ENCODE results near the gene SLC9A3.

SLC9A3 gene

DNA sequence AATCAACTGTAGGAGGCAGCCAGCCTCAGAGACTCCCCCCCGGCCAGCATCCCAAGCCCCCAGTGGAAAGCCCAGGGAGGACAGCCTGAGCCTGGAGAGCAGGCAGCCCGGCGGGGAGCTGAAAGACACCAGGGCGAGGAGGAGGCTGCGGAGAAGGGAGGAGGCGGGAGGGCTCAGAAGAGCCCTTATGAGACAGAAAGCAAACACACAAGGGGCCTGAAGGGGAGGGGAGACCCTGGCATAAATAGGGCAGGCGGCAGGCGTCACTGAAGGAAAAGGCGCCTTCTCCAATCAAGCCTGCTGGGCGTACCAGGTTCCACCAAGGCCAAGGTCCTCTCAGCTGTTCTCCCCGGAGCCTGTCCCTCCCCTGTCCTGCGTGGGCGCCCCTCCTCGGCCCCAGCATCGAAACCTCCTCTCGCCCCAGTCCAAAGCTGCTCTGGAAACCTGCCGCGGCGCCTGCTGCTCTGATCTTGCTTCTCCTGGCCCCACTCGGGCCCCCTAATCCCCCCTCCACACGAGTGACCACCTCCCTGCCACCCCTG, 1.3 kb downstream of the SLC9A3 start (continued):
- peak; percentile 64 for TF ChIP-seq ZBTB8A (tag by site-specific recombination; IDR thresholded peaks at IDR 0.05)

DNA sequence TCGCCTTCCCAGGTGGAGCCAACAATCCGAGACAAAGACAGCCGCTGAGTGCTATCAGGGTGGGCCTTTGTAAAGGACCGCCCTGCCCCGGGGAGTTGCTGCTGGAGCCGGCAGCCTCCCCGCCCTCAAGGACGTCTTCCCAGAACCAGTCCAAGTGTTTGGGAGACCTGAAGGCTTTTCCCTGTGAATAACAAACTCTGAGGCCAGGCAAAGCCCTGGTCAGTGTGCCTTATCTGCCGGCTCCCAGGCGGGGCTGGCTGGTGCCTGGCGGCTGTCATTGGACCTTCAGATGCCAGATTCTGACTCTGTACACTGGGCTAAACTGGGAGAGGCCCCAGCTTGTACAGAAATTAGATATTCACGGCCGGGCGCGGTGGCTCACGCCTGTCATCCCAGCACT, 2.1 kb downstream of the SLC9A3 start:
- Histone ChIP-seq H3K36me3 (ENCODE audit: control insufficient read depth in 2 of 2, insufficient read depth in 1 of 2, low read length in 2 of 2) (no peaks in the 10 kb centered on the region), H3K9me3 (ENCODE audit: control insufficient read depth, insufficient read depth, low read depth, low read length) (no peaks in the 10 kb centered on the region), H3K4me1 (ENCODE audit: control insufficient read depth, insufficient read depth, low read length) (no peaks in the 10 kb centered on the region), H3K4me3 (ENCODE audit: low read depth, low read length) (no peak overlapping the region), H3K27ac (ENCODE audit: extremely low read depth, low read depth, low read length) (no peak overlapping the region)
- ChIA-PET POLR2A (interaction anchor here (0.7 kb wide), 2 partner anchors 50 to 92 kb away, joined by 5 read pairs; no protein-coding TSS in a partner anchor), CTCF (interaction anchor here (1.3 kb wide), 1 partner anchor 75 kb away, joined by 3 read pairs; no protein-coding TSS in a partner anchor)
- TF ChIP-seq ZSCAN30 (tag by site-specific recombination; IDR thresholded peaks at IDR 0.05), result no peak
- TF ChIP-seq SP2 (tag by site-specific recombination; IDR thresholded peaks at IDR 0.05), result peak; percentile 52
- TF ChIP-seq KLF1 (tag by site-specific recombination; IDR thresholded peaks at IDR 0.05), result peak; percentile 91

DNA sequence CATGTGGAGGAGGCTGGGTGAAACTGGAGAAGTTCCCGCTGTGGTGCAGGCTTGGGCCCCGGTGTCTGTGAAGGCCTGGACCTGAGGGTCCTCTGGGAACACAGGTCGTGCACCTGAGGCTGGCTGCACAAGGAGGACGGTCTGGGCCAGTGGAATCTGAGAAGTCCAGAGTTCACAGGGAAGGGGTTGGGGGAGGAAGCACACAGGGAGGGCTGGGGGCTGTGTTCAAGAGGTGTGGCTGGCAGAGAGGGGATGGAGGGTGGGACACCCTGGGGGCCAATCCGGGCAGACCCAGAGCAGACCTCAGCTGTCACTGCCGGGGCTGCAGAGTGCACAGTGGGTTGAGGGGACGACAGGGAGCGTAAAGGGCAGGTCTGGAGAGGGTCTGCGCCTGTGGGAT, 2.6 kb downstream of the SLC9A3 start:
- Histone ChIP-seq H3K4me3 (ENCODE audit: low read depth, low read length) (no peak overlapping the region), H3K4me1 (ENCODE audit: control insufficient read depth, insufficient read depth, low read length) (no peaks in the 10 kb centered on the region), H3K36me3 (ENCODE audit: control insufficient read depth in 2 of 2, insufficient read depth in 1 of 2, low read length in 2 of 2) (no peaks in the 10 kb centered on the region), H3K27ac (ENCODE audit: extremely low read depth, low read depth, low read length) (no peak overlapping the region), H3K9me3 (ENCODE audit: control insufficient read depth, insufficient read depth, low read depth, low read length) (no peaks in the 10 kb centered on the region)
- TF ChIP-seq ZNF350 (tag by site-specific recombination; IDR thresholded peaks at IDR 0.05) (no peak), SCRT1 (tag by site-specific recombination; IDR thresholded peaks at IDR 0.05; ENCODE audit: borderline replicate concordance) (peak; percentile 42; the same call in 1 of the 2 replicates), ZNF239 (tag by site-specific recombination; IDR thresholded peaks at IDR 0.05) (no peak)
- TF ChIP-seq, protein P1, sequence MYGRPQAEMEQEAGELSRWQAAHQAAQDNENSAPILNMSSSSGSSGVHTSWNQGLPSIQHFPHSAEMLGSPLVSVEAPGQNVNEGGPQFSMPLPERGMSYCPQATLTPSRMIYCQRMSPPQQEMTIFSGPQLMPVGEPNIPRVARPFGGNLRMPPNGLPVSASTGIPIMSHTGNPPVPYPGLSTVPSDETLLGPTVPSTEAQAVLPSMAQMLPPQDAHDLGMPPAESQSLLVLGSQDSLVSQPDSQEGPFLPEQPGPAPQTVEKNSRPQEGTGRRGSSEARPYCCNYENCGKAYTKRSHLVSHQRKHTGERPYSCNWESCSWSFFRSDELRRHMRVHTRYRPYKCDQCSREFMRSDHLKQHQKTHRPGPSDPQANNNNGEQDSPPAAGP (tag by site-specific recombination; IDR thresholded peaks at IDR 0.05), result peak; percentile 38; the same call in 1 of the 2 replicates
- CTCF ChIA-PET, result interaction anchor here (1.3 kb wide), 1 partner anchor 75 kb away, joined by 3 read pairs; no protein-coding TSS in a partner anchor
- POLR2A ChIA-PET, result no interaction called here

DNA sequence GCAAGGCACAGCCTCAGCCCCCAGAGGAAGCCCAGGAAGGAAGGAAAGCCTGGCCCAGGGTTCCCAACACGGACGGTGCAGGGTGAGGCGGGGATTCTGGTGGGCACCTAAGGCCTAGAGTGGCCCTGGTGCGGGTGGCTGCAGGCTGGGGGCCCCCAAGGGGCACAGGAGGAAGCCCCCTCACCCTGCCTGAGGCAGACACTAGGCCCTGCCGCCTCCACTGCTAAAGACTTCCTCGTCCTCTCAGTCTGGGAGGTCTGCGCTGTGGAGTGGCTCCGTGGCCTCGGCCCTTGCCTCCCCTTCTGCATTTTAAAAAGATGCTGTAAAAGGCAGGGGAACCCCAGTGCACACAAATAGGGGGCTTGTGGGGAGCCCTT, 3.4 kb downstream of the SLC9A3 start:
- Histone ChIP-seq H3K4me1 (ENCODE audit: control insufficient read depth, insufficient read depth, low read length) (no peaks in the 10 kb centered on the region), H3K27ac (ENCODE audit: extremely low read depth, low read depth, low read length) (no peak overlapping the region), H3K36me3 (ENCODE audit: control insufficient read depth in 2 of 2, insufficient read depth in 1 of 2, low read length in 2 of 2) (no peaks in the 10 kb centered on the region), H3K9me3 (ENCODE audit: control insufficient read depth, insufficient read depth, low read depth, low read length) (no peaks in the 10 kb centered on the region), H3K4me3 (ENCODE audit: low read depth, low read length) (no peak overlapping the region)
- TF ChIP-seq, protein P2, sequence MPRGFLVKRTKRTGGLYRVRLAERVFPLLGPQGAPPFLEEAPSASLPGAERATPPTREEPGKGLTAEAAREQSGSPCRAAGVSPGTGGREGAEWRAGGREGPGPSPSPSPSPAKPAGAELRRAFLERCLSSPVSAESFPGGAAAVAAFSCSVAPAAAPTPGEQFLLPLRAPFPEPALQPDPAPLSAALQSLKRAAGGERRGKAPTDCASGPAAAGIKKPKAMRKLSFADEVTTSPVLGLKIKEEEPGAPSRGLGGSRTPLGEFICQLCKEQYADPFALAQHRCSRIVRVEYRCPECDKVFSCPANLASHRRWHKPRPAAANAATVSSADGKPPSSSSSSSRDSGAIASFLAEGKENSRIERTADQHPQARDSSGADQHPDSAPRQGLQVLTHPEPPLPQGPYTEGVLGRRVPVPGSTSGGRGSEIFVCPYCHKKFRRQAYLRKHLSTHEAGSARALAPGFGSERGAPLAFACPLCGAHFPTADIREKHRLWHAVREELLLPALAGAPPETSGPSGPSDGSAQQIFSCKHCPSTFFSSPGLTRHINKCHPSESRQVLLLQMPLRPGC (tag by site-specific recombination; IDR thresholded peaks at IDR 0.05), result no peak
- TF ChIP-seq GLI4 (tag by site-specific recombination; IDR thresholded peaks at IDR 0.05) (no peak), ZBTB1 (tag by site-specific recombination; IDR thresholded peaks at IDR 0.05) (no peak), ZNF112 (tag by site-specific recombination; IDR thresholded peaks at IDR 0.05) (no peak), ZNF350 (tag by site-specific recombination; IDR thresholded peaks at IDR 0.05) (no peak), GLIS2 (tag by site-specific recombination; IDR thresholded peaks at IDR 0.05) (peak; percentile 23; the same call in 1 of the 2 replicates)
- TF ChIP-seq, protein P3, sequence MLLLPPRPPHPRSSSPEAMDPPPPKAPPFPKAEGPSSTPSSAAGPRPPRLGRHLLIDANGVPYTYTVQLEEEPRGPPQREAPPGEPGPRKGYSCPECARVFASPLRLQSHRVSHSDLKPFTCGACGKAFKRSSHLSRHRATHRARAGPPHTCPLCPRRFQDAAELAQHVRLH (tag by site-specific recombination; IDR thresholded peaks at IDR 0.05), result no peak
- TF ChIP-seq, protein P4, sequence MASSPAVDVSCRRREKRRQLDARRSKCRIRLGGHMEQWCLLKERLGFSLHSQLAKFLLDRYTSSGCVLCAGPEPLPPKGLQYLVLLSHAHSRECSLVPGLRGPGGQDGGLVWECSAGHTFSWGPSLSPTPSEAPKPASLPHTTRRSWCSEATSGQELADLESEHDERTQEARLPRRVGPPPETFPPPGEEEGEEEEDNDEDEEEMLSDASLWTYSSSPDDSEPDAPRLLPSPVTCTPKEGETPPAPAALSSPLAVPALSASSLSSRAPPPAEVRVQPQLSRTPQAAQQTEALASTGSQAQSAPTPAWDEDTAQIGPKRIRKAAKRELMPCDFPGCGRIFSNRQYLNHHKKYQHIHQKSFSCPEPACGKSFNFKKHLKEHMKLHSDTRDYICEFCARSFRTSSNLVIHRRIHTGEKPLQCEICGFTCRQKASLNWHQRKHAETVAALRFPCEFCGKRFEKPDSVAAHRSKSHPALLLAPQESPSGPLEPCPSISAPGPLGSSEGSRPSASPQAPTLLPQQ (tag by site-specific recombination; IDR thresholded peaks at IDR 0.05), result no peak
- CTCF ChIA-PET, result no interaction called here
- POLR2A ChIA-PET, result interaction anchor here (0.6 kb wide), 1 partner anchor 250 kb away, joined by 3 read pairs; the partner anchor contains the start of gene PDCD6
